Progenitor cell of endocrine pancreas (in vitro differentiated cells): ENCODE data around the gene KCNQ1. TPM values are rescaled to one million over a fixed set of nuclear protein-coding genes. Genes with fewer than 3 reads are reported as not detected.
A peak's percentile ranks its signal among the peaks of the same experiment; 100 is the strongest.

Experiments used
- DNase-seq: peaks from one replicate; pipeline ENCODE4 v3.0.0; 2021; ENCODE audit warnings: low spot score; ENCODE audit not compliant: unreplicated experiment
- H3K27ac Mint-ChIP-seq: 2 replicates; pipeline ENCODE4 v1.8.0; 2021; ENCODE audit warnings: mild to moderate bottlenecking, moderate library complexity, mixed read lengths
- H3K27me3 Mint-ChIP-seq: 2 replicates; pipeline ENCODE4 v1.8.0; 2021; ENCODE audit warnings: mixed read lengths
- H3K36me3 Mint-ChIP-seq: 2 replicates; pipeline ENCODE4 v1.8.0; 2022; ENCODE audit warnings: mixed read lengths; ENCODE audit not compliant: insufficient read depth
- H3K4me1 Mint-ChIP-seq: 2 replicates; pipeline ENCODE4 v1.8.0; 2021; ENCODE audit warnings: low read depth, mixed read lengths
- H3K4me3 Mint-ChIP-seq: 2 replicates; pipeline ENCODE4 v1.8.0; 2021; ENCODE audit warnings: low read depth, mild to moderate bottlenecking, moderate library complexity, mixed read lengths
- H3K9me3 Mint-ChIP-seq: 2 replicates; pipeline ENCODE4 v1.8.0; 2021; ENCODE audit warnings: low read depth, mixed read lengths
- CTCF ChIP-seq: fragments of 200-600 bp; sonication (generic); IDR thresholded peaks from one replicate; pipeline ENCODE4 v1.5.0; 2021; ENCODE audit warnings: antibody characterized with exemption, mild to moderate bottlenecking; ENCODE audit not compliant: unreplicated experiment
- total RNA-seq: library from RNA; stranded (reverse); gene quantifications from 2 replicates; pipeline ENCODE4 v1.2.1, GENCODE V29; 2021

The KCNQ1 gene
- total RNA-seq, 1 donor from 2014 or later = 3.3 TPM

DNA sequence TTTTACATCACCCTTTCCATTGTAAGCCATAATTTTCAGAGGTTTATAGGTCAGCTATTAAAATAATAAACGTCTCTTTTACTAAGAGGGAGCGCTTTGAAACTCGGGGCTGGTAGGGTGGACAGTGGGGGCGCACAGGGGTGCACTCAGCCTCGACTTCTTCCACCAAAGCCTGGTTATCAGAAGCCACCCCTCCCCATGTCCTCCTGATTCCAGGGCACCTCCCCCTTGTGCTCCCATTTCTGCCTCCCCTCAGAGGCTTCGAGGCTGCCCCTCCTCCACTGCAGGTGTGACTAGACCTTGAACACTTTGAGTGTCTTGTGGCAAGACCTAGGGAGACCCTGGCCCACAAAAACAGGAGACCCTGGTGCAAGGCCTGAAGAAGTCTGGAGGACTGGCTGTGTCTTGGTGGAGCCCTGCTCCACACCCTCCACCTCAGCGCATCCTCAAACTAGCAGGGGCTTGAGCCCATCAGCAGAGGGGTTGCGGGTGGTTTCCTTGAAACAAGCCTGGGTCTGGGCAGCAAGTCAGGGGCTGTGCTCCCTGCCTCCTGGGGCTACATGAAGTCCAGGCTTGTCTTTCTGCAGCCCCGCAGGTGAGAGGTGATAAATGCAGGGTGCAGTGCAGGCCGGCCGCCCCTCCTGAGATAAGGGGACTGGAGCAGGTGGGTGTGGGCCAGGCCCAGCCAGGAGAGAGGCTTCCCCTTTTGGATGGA lies 437.7 kb downstream of the KCNQ1 start:
- Mint-ChIP-seq H3K9me3 (no peaks in the 10 kb centered on the region), H3K36me3 (peaks cover 7% of the 10 kb centered on the region), H3K27ac (peak overlapping the region; percentile 94), H3K27me3 (peaks cover 13% of the 10 kb centered on the region), H3K4me1 (peaks cover 15% of the 10 kb centered on the region), H3K4me3 (peak overlapping the region; percentile 78)
- DNase-seq = no peak
- no peak for TF ChIP-seq CTCF

DNA sequence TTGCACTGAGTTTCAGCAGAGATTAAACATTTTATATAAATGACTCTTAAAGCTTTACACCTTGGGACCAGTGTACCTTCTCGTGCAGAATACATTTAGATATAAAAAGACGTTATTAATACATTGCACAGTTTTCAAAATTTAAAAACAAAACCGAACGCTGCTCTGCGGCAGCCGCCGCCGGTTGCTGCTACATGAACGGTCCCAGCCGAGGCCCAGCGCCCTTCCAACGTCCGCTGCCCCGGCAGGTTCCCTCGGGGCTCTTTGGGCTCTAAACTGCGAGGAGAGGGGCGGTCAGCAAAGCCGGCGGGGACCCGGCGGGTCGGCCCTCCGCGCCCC lies 438.8 kb downstream of the KCNQ1 start:
- H3K4me1 Mint-ChIP-seq = peaks cover 16% of the 10 kb centered on the region
- H3K4me3 Mint-ChIP-seq = peak overlapping the region; percentile 78
- no peak for DNase-seq
- H3K27me3 Mint-ChIP-seq = peaks cover 13% of the 10 kb centered on the region
- peaks cover 5% of the 10 kb centered on the region for H3K36me3 Mint-ChIP-seq
- H3K9me3 Mint-ChIP-seq = no peaks in the 10 kb centered on the region
- no peak for TF ChIP-seq CTCF
- peak overlapping the region; percentile 41 for H3K27ac Mint-ChIP-seq

DNA sequence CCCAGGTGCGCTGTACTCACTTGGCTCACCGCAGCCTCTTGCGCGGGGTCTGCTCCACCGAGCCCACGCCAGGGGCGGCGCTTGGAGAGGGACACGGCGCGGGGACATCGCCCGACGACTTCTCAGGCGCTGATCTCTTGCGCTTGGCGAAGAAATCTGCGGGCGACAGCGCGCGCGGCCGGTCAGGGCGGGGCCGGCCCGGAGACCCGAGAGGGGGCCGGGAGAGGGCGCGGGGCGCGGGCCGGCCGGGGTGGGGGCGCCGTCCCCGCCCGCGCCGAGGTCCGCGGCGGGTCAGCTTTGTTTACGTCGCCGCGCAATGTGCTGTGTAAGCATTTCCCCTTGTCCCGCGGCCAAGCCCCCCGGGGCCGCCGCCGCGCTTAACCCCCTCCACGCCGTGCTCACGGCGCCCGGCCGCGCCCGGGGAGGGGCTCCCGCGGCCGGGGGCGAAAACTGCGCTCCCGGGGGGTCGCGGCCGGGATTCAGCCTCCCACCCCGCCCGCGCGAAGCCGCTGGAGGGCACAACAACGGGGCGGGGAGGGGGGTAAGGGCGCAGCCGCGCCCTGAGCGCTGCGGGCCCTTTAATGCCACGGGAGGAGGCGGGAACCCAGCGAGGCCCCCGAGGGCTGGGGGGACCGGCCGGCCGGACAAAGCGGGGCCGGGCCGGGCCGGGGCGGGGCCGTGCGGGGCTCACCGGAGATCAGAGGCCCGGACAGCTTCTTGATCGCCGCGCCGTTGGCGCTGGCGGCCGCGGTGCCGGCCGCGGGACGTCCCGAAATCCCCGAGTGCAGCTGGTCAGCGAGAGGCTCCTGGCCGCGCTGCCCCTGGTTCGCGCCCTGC lies 439.4 kb downstream of the KCNQ1 start:
- Mint-ChIP-seq H3K4me3 (peak overlapping the region; percentile 78), H3K36me3 (peaks cover 5% of the 10 kb centered on the region), H3K27ac (no peak overlapping the region), H3K27me3 (peaks cover 11% of the 10 kb centered on the region), H3K9me3 (no peaks in the 10 kb centered on the region), H3K4me1 (peaks cover 16% of the 10 kb centered on the region)
- DNase-seq = no peak
- TF ChIP-seq CTCF = no peak

DNA sequence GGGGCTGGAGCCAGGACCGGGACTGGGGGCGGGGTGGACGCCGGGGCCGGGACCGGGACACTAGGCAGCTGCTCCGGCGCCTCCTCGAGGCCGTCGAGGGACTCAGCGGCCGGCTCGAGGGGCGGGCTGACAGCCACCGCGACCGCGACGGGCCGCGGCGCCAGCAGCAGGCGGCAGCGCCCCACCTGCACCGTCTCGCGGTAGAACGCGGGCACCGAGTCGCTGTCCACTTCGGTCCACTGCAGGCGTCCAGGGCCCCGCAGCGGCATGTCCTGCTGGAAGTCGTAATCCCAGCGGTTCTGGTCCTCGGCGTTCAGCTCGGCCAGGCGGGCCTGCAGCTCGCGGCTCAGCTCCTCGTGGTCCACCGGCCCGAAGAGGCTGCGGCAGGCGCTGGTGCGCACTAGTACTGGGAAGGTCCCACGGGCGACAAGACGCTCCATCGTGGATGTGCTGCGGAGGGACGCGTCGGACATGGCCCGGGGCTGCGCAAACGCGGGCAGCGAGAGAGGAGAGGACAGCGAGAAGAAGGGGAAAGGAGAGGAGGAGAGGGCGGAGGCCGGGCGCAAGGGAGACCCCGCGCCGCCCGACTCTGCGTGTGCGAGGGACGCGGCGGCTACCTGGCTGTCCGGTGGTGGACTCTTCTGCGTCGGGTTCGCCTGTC lies 440.3 kb downstream of the KCNQ1 start:
- peak; percentile 42 for TF ChIP-seq CTCF
- peaks cover 7% of the 10 kb centered on the region for H3K27me3 Mint-ChIP-seq
- DNase-seq = no peak
- H3K36me3 Mint-ChIP-seq = peaks cover 5% of the 10 kb centered on the region
- H3K27ac Mint-ChIP-seq = peak overlapping the region; percentile 93
- no peaks in the 10 kb centered on the region for H3K9me3 Mint-ChIP-seq
- peak overlapping the region; percentile 92 for H3K4me3 Mint-ChIP-seq
- peaks cover 16% of the 10 kb centered on the region for H3K4me1 Mint-ChIP-seq

DNA sequence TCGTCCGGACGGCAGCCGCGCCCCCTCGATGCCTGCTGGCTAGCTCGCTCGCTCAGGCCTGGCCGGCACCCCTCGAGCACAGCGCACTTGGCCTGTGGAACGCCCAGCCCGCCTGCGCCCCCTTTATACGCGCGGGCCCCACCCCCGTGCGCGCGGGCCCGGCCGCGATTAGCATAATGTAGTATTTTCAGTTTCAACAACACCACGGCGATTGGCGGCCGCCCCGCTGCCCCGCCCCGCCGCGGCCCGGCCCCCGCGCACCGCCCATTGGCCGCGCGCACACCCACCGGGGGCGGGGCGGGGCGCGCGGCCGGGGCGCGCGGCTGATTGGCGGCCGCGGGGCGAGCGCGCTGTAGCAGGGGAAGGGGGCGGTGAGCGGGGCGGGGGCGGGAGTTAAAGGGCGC lies 440.9 kb downstream of the KCNQ1 start, which contains the start of gene CDKN1C:
Gene CDKN1C, minus strand, starts transcription at position 98 of the 404 bp plus-strand sequence. CDS start 319 bp downstream, outside the sequence.
- Mint-ChIP-seq H3K9me3 (no peaks in the 10 kb centered on the region), H3K27me3 (peaks cover 6% of the 10 kb centered on the region), H3K4me1 (peaks cover 16% of the 10 kb centered on the region), H3K27ac (peak within 1 kb of the TSS; percentile 93), H3K4me3 (peak within 1 kb of the TSS; percentile 92), H3K36me3 (peaks cover 5% of the 10 kb centered on the region)
- DNase-seq = peak; percentile 83
- no peak for TF ChIP-seq CTCF
